ENCODE measurements around the gene CSPG4. TPM values are rescaled to one million over a fixed set of nuclear protein-coding genes. Genes with fewer than 3 reads are reported as not detected.
"Not testable (repeated sequence)": the region's sequence is repeated elsewhere in the genome, so short reads cannot be mapped to it uniquely, and the experiment has no call there.

CSPG4 gene
- total RNA-seq, 1 experiment from 2014 or later, result 0.32 TPM

DNA sequence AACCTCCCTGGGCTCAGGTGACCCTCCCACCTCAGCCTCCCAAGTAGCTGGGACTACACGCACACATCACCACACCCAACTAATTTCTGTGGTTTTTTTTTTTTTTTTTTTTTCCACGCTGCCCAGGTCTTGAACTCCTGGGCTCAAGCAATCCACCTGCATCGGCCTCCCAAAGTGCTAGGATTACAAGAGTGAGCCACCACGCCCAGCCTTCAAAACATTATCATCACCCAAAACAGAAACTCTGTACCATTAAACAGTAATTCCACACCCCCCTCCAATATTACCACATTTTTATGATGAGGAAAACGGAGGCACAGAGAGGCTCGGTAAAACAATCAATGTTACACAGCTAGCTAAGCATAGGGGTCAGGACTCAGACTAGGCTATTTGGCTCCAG is 76.6 kb downstream of the CSPG4 start:
- no peak for DNase-seq (ENCODE audit: low read depth in 1 of 2, low spot score in 2 of 2)
- Histone ChIP-seq H3K4me3 (no peak overlapping the region), H3K36me3 (peaks cover 28% of the 10 kb centered on the region), H3K27me3 (replicated peaks) (no peaks in the 10 kb centered on the region), H3K9me3 (replicated peaks) (no peaks in the 10 kb centered on the region), H3K4me1 (replicated peaks) (peaks cover 19% of the 10 kb centered on the region), H3K27ac (no peak overlapping the region)

DNA sequence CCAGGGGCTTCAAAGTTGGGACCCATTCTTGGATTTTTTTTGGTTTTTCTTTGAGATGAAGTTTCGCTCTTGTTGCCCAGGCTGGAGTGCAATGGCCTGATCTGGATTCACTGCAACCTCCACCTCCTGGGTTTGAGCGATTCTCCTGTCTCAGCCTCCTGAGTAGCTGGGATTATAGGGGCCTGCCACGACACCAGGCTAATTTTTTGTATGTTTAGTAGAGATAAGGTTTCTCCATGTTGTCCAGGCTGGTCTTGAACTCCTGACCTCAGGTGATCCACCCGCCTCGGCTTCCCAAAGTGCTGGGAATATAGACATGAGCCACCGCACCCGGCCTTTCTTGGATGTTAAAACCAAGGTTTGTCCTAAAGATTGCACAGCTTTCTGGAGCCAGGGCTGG is 78.7 kb downstream of the CSPG4 start:
- H3K36me3 ChIP-seq, result peaks cover 18% of the 10 kb centered on the region
- not testable (repeated sequence) for H3K27ac ChIP-seq; DNase-seq (ENCODE audit: low read depth in 1 of 2, low spot score in 2 of 2); H3K4me3 ChIP-seq; H3K9me3 ChIP-seq (replicated peaks); H3K27me3 ChIP-seq (replicated peaks); H3K4me1 ChIP-seq (replicated peaks)

DNA sequence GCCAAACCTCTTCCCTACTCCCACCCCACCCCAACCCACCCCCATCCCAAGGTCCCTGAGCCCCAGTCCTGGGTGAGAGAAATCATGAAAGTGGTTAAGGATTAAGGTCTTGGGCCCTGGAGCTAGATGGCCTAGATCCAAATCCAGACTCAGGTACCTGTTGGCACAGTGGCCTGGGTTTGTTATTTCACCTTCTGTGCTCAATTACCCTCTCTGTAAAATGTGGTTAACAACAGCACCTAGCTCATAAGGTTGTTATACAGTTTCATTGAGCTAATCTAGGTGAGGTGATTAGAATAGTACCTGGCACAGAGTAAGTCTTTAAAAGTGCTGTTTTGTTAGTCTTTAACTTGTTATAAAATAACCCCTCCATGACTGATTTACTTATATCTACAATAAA is 80.7 kb downstream of the CSPG4 start:
- H3K27me3 ChIP-seq (replicated peaks), result no peaks in the 10 kb centered on the region

DNA sequence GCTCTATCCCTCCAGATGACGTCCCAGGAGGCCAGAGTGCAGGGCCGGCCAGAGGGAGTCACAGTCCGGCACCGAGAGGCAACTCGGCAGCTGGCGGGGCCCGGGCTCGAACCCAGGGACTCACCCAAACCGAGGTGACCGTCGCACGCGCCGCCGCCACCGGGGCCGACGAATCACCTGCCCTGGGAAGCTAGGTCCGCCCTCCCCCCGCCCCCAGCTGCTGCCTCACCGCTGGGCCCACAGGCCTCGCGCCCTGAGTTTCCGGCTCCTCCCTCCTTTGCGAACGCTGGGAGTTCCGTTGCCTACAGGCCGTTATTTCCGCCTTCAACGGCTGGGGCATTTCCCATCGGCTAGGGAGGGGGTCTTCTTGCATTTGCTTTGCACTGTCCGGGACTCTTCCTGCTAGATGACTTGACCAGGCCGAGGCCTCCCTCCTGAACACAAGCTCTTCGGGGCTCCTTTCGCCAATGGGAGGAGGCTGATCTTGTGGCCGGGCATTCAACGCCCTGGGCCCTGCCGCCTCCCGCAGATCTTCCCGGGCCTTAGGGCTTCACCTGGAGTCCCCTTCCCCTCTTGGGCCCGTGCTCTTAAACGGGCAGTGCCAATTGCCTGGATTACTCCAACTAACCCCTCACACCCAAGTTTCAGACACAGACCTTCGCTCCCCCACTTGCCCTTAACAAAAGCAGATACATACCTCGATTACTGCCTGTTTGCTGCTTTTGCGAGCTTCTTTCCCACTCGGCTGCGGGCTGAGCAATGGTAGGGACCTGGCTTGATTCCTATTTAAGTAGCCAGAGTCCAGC is 86.9 kb downstream of the CSPG4 start, which contains the start of gene SNUPN:
Gene SNUPN (minus strand): TSS at position 184 of the 806 bp plus-strand sequence. CDS start 4,674 bp downstream, outside the sequence.
- Histone ChIP-seq H3K27me3 (replicated peaks) (no peaks in the 10 kb centered on the region), H3K36me3 (no peaks in the 10 kb centered on the region), H3K4me1 (replicated peaks) (peaks cover 17% of the 10 kb centered on the region), H3K4me3 (peak within 1 kb of the TSS; percentile 72), H3K9me3 (replicated peaks) (no peaks in the 10 kb centered on the region), H3K27ac (peak within 1 kb of the TSS; percentile 85)
- peak; percentile 93 to 94 for DNase-seq (ENCODE audit: low read depth in 1 of 2, low spot score in 2 of 2)

More for the DNA sequence above, 80.7 kb downstream of the CSPG4 start:
- Histone ChIP-seq H3K4me3 (no peak overlapping the region), H3K4me1 (replicated peaks) (no peaks in the 10 kb centered on the region), H3K27ac (no peak overlapping the region), H3K9me3 (replicated peaks) (no peaks in the 10 kb centered on the region), H3K36me3 (peaks cover 2% of the 10 kb centered on the region)
- no peak for DNase-seq (ENCODE audit: low read depth in 1 of 2, low spot score in 2 of 2)

Other genes starting within 250 kb of the CSPG4 start
- gene PTPN9, start 133.5 kb downstream of the CSPG4 start, total RNA-seq (2014; rRNA removed; shearing (Covaris generic)), result 23.5 and 35.1 TPM in 2 replicates
- 26.0 and 31.7 TPM in 2 replicates for gene SNUPN, start 87.1 kb downstream of the CSPG4 start, total RNA-seq (2014; rRNA removed; shearing (Covaris generic))
- 85.3 and 101 TPM in 2 replicates for gene IMP3, start 72.6 kb downstream of the CSPG4 start, total RNA-seq (2014; rRNA removed; shearing (Covaris generic))
- 4.8 and 6.1 TPM in 2 replicates for gene SNX33, start 64.9 kb downstream of the CSPG4 start, total RNA-seq (2014; rRNA removed; shearing (Covaris generic))
- 40.1 and 52.8 TPM in 2 replicates for gene UBE2Q2, start 130.6 kb upstream of the CSPG4 start, total RNA-seq (2014; rRNA removed; shearing (Covaris generic))
- gene FBXO22, start 191.0 kb upstream of the CSPG4 start, total RNA-seq (2014; rRNA removed; shearing (Covaris generic)), result 63.6 and 66.9 TPM in 2 replicates